ENCODE measurements around the gene CACNG7. TPM values are rescaled to one million over a fixed set of nuclear protein-coding genes. Genes with fewer than 3 reads are reported as not detected.

CACNG7 gene
- total RNA-seq, 2 experiments from 2014 or later: not detected

GRCh38 chr19:53961523-53962356, 52.7 kb downstream of the CACNG7 start:
- ChIA-PET POLR2A (no interaction called here), CTCF (no interaction called here)
- intact Hi-C loops (cut with micrococcal nuclease): no loop called here
- Mint-ChIP-seq H3K4me1 (ENCODE audit: low read depth) (peaks cover 4% of the 10 kb centered on the region), H3K4me3 (no peak overlapping the region), H3K9me3 (no peaks in the 10 kb centered on the region), H3K27me3 (peaks cover 64% of the 10 kb centered on the region), H3K27ac (no peak overlapping the region), H3K36me3 (no peaks in the 10 kb centered on the region)
- DNase-seq: no peak

- H3K27ac Mint-ChIP-seq: no peak within 1 kb of the TSS
Measured at GRCh38 chr19:53962887-53963431, 53.9 kb downstream of the CACNG7 start, which contains the start of gene CACNG8. TSS of gene CACNG8 (plus strand) at chr19:53962937.

DNA sequence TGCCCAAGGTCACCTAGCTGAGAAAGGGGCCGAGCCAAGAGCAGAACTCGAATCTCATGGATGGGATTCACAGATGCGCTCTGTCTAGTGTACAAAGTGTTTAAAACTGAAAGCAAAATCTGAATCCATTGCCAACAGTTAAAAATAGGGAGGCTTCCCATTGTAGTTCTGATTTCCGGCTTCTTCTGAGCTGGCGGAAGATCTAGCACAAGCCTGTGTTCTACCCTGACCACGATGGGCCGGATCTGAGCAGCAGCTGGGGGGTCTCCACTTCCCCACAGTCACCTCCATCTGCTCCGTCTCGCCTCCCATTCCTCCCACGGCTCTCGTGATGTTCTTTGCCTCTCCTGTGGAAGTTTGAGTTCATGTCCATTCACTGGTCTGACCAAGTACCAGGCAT, 56.0 kb downstream of the CACNG7 start:
- Mint-ChIP-seq H3K36me3 (no peaks in the 10 kb centered on the region), H3K27ac (no peak overlapping the region), H3K27me3 (peaks cover 46% of the 10 kb centered on the region), H3K9me3 (no peaks in the 10 kb centered on the region), H3K4me3 (no peak overlapping the region), H3K4me1 (ENCODE audit: low read depth) (peaks cover 2% of the 10 kb centered on the region)
- ChIA-PET CTCF (no interaction called here), POLR2A (no interaction called here)
- intact Hi-C loops (cut with micrococcal nuclease): no loop called here
- no peak for DNase-seq

More at GRCh38 chr19:53962887-53963431, 53.9 kb downstream of the CACNG7 start, which contains the start of gene CACNG8:
- peaks cover 58% of the 10 kb centered on the region for H3K27me3 Mint-ChIP-seq
- no peaks in the 10 kb centered on the region for H3K9me3 Mint-ChIP-seq
- peaks cover 4% of the 10 kb centered on the region for H3K4me1 Mint-ChIP-seq (ENCODE audit: low read depth)
- ChIA-PET CTCF (no interaction called here), POLR2A (no interaction called here)
- DNase-seq: no peak
- H3K36me3 Mint-ChIP-seq: no peaks in the 10 kb centered on the region
- no peak within 1 kb of the TSS for H3K4me3 Mint-ChIP-seq
- intact Hi-C loops (cut with micrococcal nuclease): no loop called here

GRCh38 chr19:53966931-53967330, 57.9 kb downstream of the CACNG7 start:
- CTCF ChIA-PET: no interaction called here
- H3K4me3 Mint-ChIP-seq: no peak overlapping the region
- intact Hi-C loops (cut with micrococcal nuclease): no loop called here
- H3K9me3 Mint-ChIP-seq: no peaks in the 10 kb centered on the region
- no peak for DNase-seq
- no peaks in the 10 kb centered on the region for H3K36me3 Mint-ChIP-seq
- peaks cover 31% of the 10 kb centered on the region for H3K27me3 Mint-ChIP-seq
- H3K4me1 Mint-ChIP-seq (ENCODE audit: low read depth): peaks cover 2% of the 10 kb centered on the region
- H3K27ac Mint-ChIP-seq: no peak overlapping the region
- POLR2A ChIA-PET: no interaction called here

DNA sequence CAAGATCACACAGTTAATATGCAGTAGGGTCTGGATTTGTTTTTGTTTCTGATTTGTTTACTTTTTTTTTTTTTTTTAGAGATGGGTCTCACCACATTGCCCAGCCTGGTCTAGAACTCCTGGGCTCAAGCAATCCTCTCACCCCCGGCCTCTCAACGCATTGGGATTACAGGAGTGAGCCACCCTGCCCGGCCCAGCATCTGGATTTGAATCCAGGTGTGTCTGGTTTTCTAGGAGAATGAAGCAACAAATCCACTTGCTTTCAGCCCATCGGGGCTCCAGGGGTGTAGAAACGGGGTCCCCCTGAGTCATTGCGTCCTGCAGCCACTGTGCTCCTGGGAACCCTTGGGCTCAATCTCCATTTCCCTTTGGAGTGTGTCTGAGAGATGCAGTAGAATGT, 60.3 kb downstream of the CACNG7 start:
- Mint-ChIP-seq H3K4me3 (no peak overlapping the region), H3K9me3 (no peaks in the 10 kb centered on the region), H3K27ac (no peak overlapping the region), H3K4me1 (ENCODE audit: low read depth) (no peaks in the 10 kb centered on the region), H3K36me3 (no peaks in the 10 kb centered on the region), H3K27me3 (peaks cover 28% of the 10 kb centered on the region)
- POLR2A ChIA-PET: no interaction called here
- no peak for DNase-seq
- CTCF ChIA-PET: no interaction called here
- intact Hi-C loops (cut with micrococcal nuclease): no loop called here

DNA sequence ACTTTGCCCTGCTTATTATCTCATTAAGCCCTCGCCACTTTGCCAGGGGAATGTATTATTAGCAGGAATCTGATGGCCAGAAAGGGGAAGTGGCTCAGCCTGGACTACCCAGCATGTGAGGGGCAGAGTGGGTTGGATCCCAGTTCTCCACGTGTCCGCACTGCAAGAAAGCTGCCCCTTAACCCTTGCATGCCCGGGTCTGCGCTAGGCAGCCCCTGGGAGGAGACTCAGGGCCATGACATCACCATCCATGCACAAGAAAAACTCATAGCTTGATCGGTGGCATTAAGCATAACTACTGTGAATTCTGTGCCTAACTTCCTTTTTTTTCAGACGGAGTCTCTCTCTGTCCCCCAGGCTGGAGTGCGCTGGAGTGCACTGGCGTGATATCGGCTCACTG, 62.6 kb downstream of the CACNG7 start:
- CTCF ChIA-PET: no interaction called here
- intact Hi-C loops (cut with micrococcal nuclease): no loop called here

DNA sequence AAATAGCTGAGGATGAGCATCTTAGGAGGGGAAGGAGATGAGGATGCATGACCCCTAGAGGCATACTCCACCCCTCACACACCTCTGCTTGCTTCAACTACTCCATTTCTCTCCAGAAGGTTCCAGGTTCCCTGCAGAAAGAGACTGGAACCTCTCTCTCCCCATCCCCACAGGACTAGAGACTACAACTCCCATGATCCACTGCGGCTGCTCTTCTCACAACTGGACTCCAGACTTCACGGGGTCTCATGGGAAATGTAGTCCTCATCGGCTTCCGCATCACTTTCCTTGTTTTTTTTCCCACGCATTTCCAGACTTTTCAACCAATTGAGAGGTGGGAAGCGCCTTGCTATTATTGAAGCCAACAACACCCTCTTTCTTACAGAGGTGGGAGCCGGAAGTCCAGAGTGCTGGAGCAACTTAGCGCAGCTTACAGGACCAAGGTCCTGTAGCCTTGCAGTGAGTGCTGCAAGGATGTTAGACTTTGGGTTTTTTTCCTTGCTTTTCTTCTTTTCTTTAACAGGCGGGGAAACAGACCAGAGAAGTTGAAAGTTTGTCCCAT, 68.4 kb downstream of the CACNG7 start:
- ChIA-PET POLR2A (no interaction called here), CTCF (interaction anchor here (1.0 to 1.2 kb wide), 2 partner anchors 46 to 185 kb away, joined by 4 to 6 read pairs; no protein-coding TSS in a partner anchor)
- Mint-ChIP-seq H3K9me3 (no peaks in the 10 kb centered on the region), H3K4me1 (ENCODE audit: low read depth) (peaks cover 23% of the 10 kb centered on the region), H3K4me3 (peak overlapping the region; percentile 53), H3K36me3 (no peaks in the 10 kb centered on the region), H3K27me3 (peaks cover 51% of the 10 kb centered on the region), H3K27ac (no peak overlapping the region)
- intact Hi-C loops (cut with micrococcal nuclease): loop anchor here (1.0 kb wide), 1 partner anchor 69 kb away; no protein-coding TSS in a partner anchor
- peak; percentile 69 for DNase-seq

More for the DNA sequence above, 62.6 kb downstream of the CACNG7 start:
- DNase-seq: no peak
- no peak overlapping the region for H3K27ac Mint-ChIP-seq
- H3K27me3 Mint-ChIP-seq: peaks cover 11% of the 10 kb centered on the region
- POLR2A ChIA-PET: no interaction called here
- H3K4me1 Mint-ChIP-seq (ENCODE audit: low read depth): no peaks in the 10 kb centered on the region
- no peak overlapping the region for H3K4me3 Mint-ChIP-seq
- H3K9me3 Mint-ChIP-seq: no peaks in the 10 kb centered on the region
- H3K36me3 Mint-ChIP-seq: no peaks in the 10 kb centered on the region

GRCh38 chr19:53977991-53978731, 69.1 kb downstream of the CACNG7 start:
- peak; percentile 57 for DNase-seq
- ChIA-PET CTCF (interaction anchor here (1.2 kb wide), 1 partner anchor 46 kb away, joined by 6 read pairs; no protein-coding TSS in a partner anchor), POLR2A (no interaction called here)
- Mint-ChIP-seq H3K27ac (no peak overlapping the region), H3K9me3 (no peaks in the 10 kb centered on the region), H3K36me3 (no peaks in the 10 kb centered on the region), H3K27me3 (peaks cover 45% of the 10 kb centered on the region), H3K4me1 (ENCODE audit: low read depth) (peaks cover 23% of the 10 kb centered on the region), H3K4me3 (peak overlapping the region; percentile 53)
- intact Hi-C loops (cut with micrococcal nuclease): loop anchor here (1.0 kb wide), 1 partner anchor 70 kb away; no protein-coding TSS in a partner anchor

GRCh38 chr19:53978975-53979801, 70.1 kb downstream of the CACNG7 start:
- H3K4me1 Mint-ChIP-seq (ENCODE audit: low read depth): peaks cover 23% of the 10 kb centered on the region
- POLR2A ChIA-PET: no interaction called here

GRCh38 chr19:53980539-53981375, 71.7 kb downstream of the CACNG7 start:
- peaks cover 42% of the 10 kb centered on the region for H3K27me3 Mint-ChIP-seq
- CTCF ChIA-PET: interaction anchor here (1.4 kb wide), 1 partner anchor 188 kb away, joined by 4 read pairs; no protein-coding TSS in a partner anchor
- DNase-seq: no peak
- intact Hi-C loops (cut with micrococcal nuclease): no loop called here
- peaks cover 23% of the 10 kb centered on the region for H3K4me1 Mint-ChIP-seq (ENCODE audit: low read depth)
- H3K36me3 Mint-ChIP-seq: no peaks in the 10 kb centered on the region
- H3K4me3 Mint-ChIP-seq: peak overlapping the region; percentile 36
- no peaks in the 10 kb centered on the region for H3K9me3 Mint-ChIP-seq
- POLR2A ChIA-PET: no interaction called here
- no peak overlapping the region for H3K27ac Mint-ChIP-seq

More at GRCh38 chr19:53978975-53979801, 70.1 kb downstream of the CACNG7 start:
- intact Hi-C loops (cut with micrococcal nuclease): no loop called here
- Mint-ChIP-seq H3K27ac (no peak overlapping the region), H3K27me3 (peaks cover 44% of the 10 kb centered on the region), H3K4me3 (peak overlapping the region; percentile 7), H3K36me3 (no peaks in the 10 kb centered on the region), H3K9me3 (no peaks in the 10 kb centered on the region)
- DNase-seq: no peak
- CTCF ChIA-PET: no interaction called here
